Amniotic epithelial cell (primary cell): Measurements from ENCODE around the gene RIMS1.
A peak's percentile ranks its signal among the peaks of the same experiment; 100 is the strongest.
"Not testable (repeated sequence)": the region's sequence is repeated elsewhere in the genome, so short reads cannot be mapped to it uniquely, and the experiment has no call there.

Experiments
- DNase-seq: peaks from one replicate; pipeline ENCODE4 v3.0.0-alpha.2; 2010; ENCODE audit warnings: low read depth

RIMS1 gene

DNA sequence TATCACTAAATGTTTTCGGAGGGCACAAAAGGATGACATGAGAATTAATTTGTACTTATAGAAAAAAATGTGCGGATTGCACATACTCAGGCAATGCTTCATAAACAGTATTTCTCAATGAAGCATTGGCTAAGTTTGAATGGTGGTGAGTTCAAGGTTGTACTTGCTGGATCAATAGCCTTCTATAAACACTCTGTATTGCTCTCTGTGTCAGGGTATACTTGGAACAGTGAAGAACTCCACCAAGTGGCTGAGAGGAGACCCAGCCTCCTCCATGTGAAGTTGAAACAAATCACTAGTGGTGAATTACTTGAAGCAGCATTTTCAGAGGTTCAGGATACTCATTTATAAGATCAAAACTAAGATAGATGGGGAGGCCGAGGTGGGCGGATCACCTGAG lies 360.6 kb downstream of the RIMS1 start:
- DNase-seq: peak; percentile 8

DNA sequence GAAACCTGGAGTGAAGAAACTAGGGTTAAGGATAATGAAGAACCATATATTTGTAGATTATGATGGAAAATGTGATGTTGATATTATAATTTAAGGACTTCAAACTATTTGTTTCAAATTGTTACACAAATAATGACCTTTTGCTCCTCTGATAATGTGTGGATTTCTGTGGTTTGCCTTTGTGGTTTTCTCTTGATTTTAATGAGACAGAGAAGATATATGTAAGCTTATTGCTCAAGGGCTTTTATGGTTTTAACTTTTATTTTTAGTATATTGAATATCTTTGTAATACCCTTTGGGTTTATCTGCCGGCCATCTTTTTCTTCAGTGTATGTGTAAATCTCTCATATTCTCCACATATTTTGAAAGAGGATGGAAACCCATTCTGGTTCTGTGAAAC lies 362.3 kb downstream of the RIMS1 start:
- peak; percentile 67 for DNase-seq

DNA sequence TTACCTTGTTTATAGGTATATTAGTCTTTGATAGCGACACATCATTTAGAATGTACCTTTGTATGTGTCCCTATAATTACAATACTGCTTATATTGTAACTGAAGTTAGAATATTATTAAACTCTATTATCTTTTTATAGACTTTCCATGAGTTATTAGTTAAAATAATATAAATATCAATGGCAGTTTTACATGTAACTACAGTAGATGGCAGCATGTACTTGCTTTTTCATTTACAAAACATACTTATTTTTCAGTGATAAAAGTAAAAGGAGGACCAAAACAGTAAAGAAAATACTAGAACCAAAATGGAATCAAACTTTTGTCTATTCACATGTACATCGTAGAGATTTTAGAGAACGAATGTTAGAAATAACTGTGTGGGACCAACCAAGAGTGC lies 364.3 kb downstream of the RIMS1 start:
- DNase-seq: peak; percentile 1

- DNase-seq: no peak
Observed at GRCh38 chr6:72260489-72260888, 374.1 kb downstream of the RIMS1 start.

GRCh38 chr6:72261554-72261953 lies 375.2 kb downstream of the RIMS1 start:
- no peak for DNase-seq

- no peak for DNase-seq
Observed at GRCh38 chr6:72262254-72262653, 375.9 kb downstream of the RIMS1 start.

- DNase-seq: no peak
Observed at GRCh38 chr6:72267470-72267869, 381.1 kb downstream of the RIMS1 start.

DNA sequence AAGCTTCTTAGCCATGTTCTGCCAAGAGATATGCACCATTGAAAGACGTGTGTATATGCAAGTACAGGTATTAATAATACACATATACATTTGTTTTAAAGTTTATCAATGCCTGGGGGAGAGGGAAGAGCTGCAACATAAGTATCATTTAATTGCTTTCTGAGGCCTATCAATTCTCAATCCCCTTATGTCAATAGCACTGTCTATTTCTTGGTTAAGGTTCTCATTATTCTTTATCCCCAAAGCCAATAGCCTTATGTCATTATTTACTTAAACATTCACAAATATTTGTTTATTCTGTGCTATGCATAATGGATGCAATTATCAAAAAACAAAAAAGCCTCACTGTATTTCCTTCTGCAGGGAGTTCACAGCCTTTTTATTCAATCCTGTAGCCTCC lies 385.2 kb downstream of the RIMS1 start:
- no peak for DNase-seq

- DNase-seq: peak; percentile 7
Observed at GRCh38 chr6:72272958-72273357, 386.6 kb downstream of the RIMS1 start.

GRCh38 chr6:72275888-72276287 lies 389.5 kb downstream of the RIMS1 start:
- no peak for DNase-seq

DNA sequence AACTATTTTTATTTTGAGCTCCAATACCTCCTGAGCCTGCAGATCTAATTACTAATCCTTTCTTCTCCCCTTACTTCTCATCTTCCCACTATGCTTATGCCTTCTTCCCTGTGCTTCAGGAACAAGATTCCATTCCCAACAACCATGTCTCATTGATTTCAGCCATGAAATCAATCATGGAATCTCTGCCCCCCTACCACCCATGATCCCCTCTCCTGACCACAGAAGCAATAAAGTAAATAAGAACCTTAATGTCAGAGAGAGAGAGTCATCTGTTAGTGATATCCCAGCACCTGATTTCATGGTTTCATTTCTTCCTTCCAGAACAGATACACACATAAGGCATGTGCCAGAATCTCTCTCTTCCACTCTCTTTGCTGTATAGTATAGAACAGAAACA lies 395.9 kb downstream of the RIMS1 start:
- no peak for DNase-seq

- DNase-seq: no peak
Observed at GRCh38 chr6:72283571-72283970, 397.2 kb downstream of the RIMS1 start.

DNA sequence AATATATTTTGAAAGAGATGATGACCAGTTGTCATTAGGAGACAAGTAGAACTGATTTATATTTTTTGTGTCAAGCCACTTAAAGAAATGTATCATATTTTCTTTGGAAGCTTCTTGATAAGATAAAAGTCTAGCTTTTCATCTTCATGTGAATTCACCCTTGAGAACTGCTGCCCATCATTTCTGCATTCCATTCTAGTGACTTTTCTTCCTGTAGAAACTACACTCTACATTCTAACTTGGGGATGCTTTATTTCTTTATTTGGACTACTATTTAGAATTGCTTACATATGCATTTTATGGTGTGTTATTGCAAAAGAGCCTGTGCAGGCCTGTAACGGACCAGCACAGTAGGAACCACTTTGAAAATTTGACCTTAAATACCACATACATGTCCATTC lies 400.6 kb downstream of the RIMS1 start:
- DNase-seq: peak; percentile 82

GRCh38 chr6:72287801-72288200 lies 401.5 kb downstream of the RIMS1 start:
- no peak for DNase-seq

DNA sequence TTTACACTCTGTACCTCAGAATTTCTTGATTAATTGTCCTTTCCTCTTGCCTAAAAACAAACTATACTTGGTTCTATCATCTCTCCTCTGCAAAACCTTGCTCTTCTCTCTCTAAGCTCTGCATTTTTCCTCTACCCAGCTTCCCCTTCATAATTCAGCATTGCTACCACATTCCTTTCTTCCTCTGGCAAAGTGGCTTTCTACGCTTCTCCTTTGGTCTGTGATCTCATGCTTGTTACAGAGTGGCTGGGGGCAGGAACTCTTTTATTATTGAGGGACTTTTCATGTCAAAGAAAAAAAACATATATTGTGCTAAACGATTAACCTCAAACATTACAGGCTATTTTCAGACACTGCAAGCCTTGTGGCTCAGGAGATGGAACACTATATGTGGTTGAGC lies 402.2 kb downstream of the RIMS1 start:
- no peak for DNase-seq

- no peak for DNase-seq
Observed at GRCh38 chr6:72290620-72291019, 404.3 kb downstream of the RIMS1 start.

DNA sequence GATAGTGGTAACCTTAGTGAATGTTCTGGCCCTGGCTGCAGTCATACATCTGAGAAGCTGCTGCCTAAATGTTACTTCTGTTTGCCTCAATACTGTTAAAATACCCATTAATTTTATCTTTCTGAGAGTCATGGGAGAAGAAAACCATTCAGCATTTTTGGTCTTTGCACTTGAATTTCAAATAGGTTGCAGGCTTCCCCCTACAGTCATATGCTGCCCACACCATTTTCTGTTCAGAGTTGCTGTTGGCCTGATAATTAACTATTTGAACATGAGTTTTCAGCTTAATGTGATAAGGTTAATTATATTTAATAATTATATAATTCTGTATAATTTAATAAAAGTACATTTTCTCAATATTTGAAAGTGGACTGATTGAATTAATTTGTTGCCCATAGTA lies 410.0 kb downstream of the RIMS1 start:
- DNase-seq: no peak

DNA sequence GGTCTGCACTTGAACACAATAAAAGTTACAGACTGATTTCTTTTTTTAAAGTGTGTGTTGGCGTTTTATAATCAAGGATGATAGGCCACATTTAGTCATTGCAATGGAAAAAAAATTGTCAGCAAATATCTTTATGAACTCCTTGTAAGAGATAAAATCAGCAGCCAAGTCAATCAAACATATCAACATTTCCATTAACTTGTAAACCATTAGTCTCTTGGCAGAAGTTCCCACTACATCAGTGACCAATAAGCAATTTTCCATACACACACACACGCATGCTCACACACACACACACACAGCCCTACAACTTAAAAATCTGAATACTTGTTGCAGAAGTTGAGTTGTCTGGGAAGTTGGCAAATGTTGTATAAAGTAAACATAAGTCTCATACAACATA lies 419.6 kb downstream of the RIMS1 start:
- no peak for DNase-seq

GRCh38 chr6:72316675-72317380 lies 430.5 kb downstream of the RIMS1 start:
- DNase-seq: no peak

DNA sequence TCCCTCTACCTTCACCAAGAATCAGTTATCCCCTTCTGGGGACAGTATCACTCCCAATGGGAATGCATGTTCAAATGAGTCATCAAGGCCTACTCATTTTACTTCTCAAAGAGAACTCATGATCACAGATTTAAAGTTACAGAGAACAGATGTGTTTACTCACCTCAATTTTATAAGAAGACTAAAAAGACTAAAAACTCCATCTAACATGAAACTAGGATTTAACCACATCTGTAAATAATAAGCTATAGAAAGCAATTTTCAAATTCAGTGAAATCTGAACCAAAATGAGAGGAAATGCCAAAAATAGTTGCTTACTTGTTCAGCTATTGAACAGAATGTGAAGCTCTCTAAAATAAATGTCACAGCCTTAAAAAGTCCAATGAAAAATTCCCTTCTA lies 435.4 kb downstream of the RIMS1 start:
- DNase-seq: peak; percentile 10

- no peak for DNase-seq
Observed at GRCh38 chr6:72322771-72323170, 436.4 kb downstream of the RIMS1 start.

GRCh38 chr6:72324591-72324990 lies 438.2 kb downstream of the RIMS1 start:
- DNase-seq: peak; percentile 18

GRCh38 chr6:72328775-72329174 lies 442.4 kb downstream of the RIMS1 start:
- no peak for DNase-seq

- DNase-seq: not testable (repeated sequence)
Observed at GRCh38 chr6:72335203-72335602, 448.9 kb downstream of the RIMS1 start.

DNA sequence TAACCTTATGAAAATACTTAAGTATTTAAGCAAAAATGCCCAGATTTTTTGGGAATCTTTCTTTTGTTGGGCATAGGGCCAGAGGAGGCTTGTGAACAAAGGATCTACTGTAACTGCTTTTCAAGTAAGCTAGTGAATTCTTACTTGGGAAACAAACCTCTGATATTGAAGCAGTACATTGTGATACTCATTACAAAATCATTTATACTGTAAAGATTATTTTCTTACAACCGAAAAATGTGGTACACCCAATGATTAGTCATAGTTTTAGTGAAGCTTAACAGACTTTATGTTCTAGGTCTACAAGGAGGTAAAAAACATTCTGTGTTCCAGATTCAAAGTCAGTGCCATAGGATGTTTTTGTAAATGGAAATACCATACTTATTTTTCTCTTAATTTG lies 462.6 kb downstream of the RIMS1 start:
- peak; percentile 36 for DNase-seq
